DOHH2 (cell line): ENCODE results near the gene PILRA.

ENCODE experiments used
- EZH2phosphoT487 ChIP-seq: fragments of 200-600 bp; sonication (generic); IDR thresholded peaks from 2 replicates; pipeline ENCODE4 v1.6.1; 2017; ENCODE audit warnings: borderline replicate concordance, mild to moderate bottlenecking, antibody characterized with exemption, low read length, moderate library complexity, mixed read lengths
- TF ChIP-seq, protein P1 (sequence below): fragments of 200-600 bp; sonication (generic); IDR thresholded peaks from one replicate; pipeline ENCODE4 v1.5.1; 2014; ENCODE audit warnings: antibody characterized with exemption, mild to moderate bottlenecking, low read depth, low read length; ENCODE audit not compliant: poor library complexity, severe bottlenecking

DNA sequence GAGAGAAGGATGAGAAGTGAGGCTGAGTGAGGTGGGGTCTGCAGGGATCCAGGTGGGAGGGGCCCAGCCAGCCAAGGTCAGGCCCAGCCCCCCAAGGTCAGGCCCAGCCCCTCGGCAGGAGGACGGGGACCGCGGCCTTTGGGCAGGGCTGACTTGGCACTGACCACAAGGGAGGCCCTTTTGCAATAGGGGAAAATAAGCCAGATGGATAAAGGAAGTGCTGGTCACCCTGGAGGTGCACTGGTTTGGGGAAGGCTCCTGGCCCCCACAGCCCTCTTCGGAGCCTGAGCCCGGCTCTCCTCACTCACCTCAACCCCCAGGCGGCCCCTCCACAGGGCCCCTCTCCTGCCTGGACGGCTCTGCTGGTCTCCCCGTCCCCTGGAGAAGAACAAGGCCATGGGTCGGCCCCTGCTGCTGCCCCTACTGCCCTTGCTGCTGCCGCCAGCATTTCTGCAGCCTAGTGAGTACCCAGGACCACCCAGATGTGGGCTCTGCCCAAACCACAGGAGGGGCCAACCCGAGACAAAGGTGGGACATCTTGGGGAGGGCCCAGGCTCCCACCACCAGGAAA, at the start of gene PILRA:
- TF ChIP-seq EZH2phosphoT487: no peak
- TF ChIP-seq, protein P1, sequence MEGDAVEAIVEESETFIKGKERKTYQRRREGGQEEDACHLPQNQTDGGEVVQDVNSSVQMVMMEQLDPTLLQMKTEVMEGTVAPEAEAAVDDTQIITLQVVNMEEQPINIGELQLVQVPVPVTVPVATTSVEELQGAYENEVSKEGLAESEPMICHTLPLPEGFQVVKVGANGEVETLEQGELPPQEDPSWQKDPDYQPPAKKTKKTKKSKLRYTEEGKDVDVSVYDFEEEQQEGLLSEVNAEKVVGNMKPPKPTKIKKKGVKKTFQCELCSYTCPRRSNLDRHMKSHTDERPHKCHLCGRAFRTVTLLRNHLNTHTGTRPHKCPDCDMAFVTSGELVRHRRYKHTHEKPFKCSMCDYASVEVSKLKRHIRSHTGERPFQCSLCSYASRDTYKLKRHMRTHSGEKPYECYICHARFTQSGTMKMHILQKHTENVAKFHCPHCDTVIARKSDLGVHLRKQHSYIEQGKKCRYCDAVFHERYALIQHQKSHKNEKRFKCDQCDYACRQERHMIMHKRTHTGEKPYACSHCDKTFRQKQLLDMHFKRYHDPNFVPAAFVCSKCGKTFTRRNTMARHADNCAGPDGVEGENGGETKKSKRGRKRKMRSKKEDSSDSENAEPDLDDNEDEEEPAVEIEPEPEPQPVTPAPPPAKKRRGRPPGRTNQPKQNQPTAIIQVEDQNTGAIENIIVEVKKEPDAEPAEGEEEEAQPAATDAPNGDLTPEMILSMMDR: no peak
